HepG2 (cell line): Measurements from ENCODE around the gene ARHGAP5. TPM values are rescaled to one million over a fixed set of nuclear protein-coding genes. Genes with fewer than 3 reads are reported as not detected.

ENCODE experiments used
- ATM ChIP-seq: fragments of 450-650 bp; IDR thresholded peaks from 2 replicates; pipeline ENCODE4 v1.7.1; 2017; ENCODE audit warnings: mild to moderate bottlenecking, borderline replicate concordance
- GPN1 ChIP-seq: sonication (generic); formaldehyde crosslinking; IDR thresholded peaks from 2 replicates; pipeline ENCODE4 v1.5.1; 2020; ENCODE audit warnings: missing genetic modification reagents, borderline replicate concordance
- GZF1 ChIP-seq: sonication (generic); formaldehyde crosslinking; IDR thresholded peaks from 2 replicates; pipeline ENCODE4 v1.5.1; 2020; ENCODE audit warnings: mild to moderate bottlenecking, missing genetic modification reagents
- HDAC6 ChIP-seq: fragments of 200-600 bp; sonication (generic); IDR thresholded peaks from 2 replicates; pipeline ENCODE4 v1.7.0; 2017; ENCODE audit warnings: mild to moderate bottlenecking, antibody characterized with exemption, low read length, low read depth
- HOXA7 ChIP-seq: sonication (generic); formaldehyde crosslinking; IDR thresholded peaks from 2 replicates; pipeline ENCODE4 v1.8.1; 2022; ENCODE audit warnings: mild to moderate bottlenecking, missing genetic modification reagents, moderate library complexity
- NFE2L1 ChIP-seq: sonication (generic); formaldehyde crosslinking; IDR thresholded peaks from 2 replicates; pipeline ENCODE4 v1.4.0; 2020; ENCODE audit warnings: missing genetic modification reagents, mild to moderate bottlenecking, borderline replicate concordance
- NKX3-1 ChIP-seq: sonication (generic); formaldehyde crosslinking; IDR thresholded peaks from 2 replicates; pipeline ENCODE4 v1.5.0; 2020; ENCODE audit warnings: missing genetic modification reagents
- NRL ChIP-seq: sonication (generic); formaldehyde crosslinking; IDR thresholded peaks from 2 replicates; pipeline ENCODE4 v1.5.0; 2020; ENCODE audit warnings: missing genetic modification reagents, mild to moderate bottlenecking, moderate library complexity, borderline replicate concordance
- PHB2 ChIP-seq: fragments of 450-650 bp; IDR thresholded peaks from 2 replicates; pipeline ENCODE4 v1.6.1; 2018; ENCODE audit not compliant: partially characterized antibody
- POLR2AphosphoS2 ChIP-seq: IDR thresholded peaks from 2 replicates; pipeline ENCODE4 v1.6.1; 2011; ENCODE audit warnings: low read depth, low read length, improper control_type of control experiment
- SALL2 ChIP-seq: sonication (generic); formaldehyde crosslinking; IDR thresholded peaks from 2 replicates; pipeline ENCODE4 v1.8.1; 2023; ENCODE audit warnings: mild to moderate bottlenecking, missing genetic modification reagents, inconsistent platforms
- SOX13 ChIP-seq, 3 experiments: fragments of 450-650 bp in 1 of 3; sonication (generic) in 1 of 3; formaldehyde crosslinking in 1 of 3; IDR thresholded peaks in 2 of 3; conservative IDR thresholded peaks in 1 of 3; 2 replicates each; pipeline versions ENCODE4 v1.5.0 to v1.6.1; 2016 to 2020; ENCODE audit warnings: antibody characterized with exemption in 1 of 3, mild to moderate bottlenecking in 1 of 3, missing compliant biosample characterization in 1 of 3, missing genetic modification reagents in 1 of 3, moderate library complexity in 1 of 3
- ZBTB38 ChIP-seq: sonication (generic); formaldehyde crosslinking; IDR thresholded peaks from 2 replicates; pipeline ENCODE4 v1.5.1; 2020; ENCODE audit warnings: mild to moderate bottlenecking, missing genetic modification reagents
- ZFP36 ChIP-seq: fragments of 150-350 bp; IDR thresholded peaks from 2 replicates; pipeline ENCODE4 v1.6.1; 2018; ENCODE audit warnings: borderline replicate concordance, low read length, low read depth; ENCODE audit not compliant: partially characterized antibody
- ZNF20 ChIP-seq: sonication (generic); formaldehyde crosslinking; IDR thresholded peaks from 2 replicates; pipeline ENCODE4 v1.4.0; 2020; ENCODE audit warnings: mild to moderate bottlenecking, moderate library complexity, missing genetic modification reagents
- ZNF234 ChIP-seq: sonication (generic); formaldehyde crosslinking; conservative IDR thresholded peaks from 2 replicates; pipeline ENCODE4 v1.5.1; 2020; ENCODE audit warnings: mild to moderate bottlenecking, missing genetic modification reagents
- ZNF235 ChIP-seq: sonication (generic); formaldehyde crosslinking; IDR thresholded peaks from 2 replicates; pipeline ENCODE4 v1.8.1; 2023; ENCODE audit warnings: mild to moderate bottlenecking, missing genetic modification reagents, borderline replicate concordance
- ZNF24 ChIP-seq: fragments of 450-650 bp; IDR thresholded peaks from 2 replicates; pipeline ENCODE4 v1.6.1; 2017; ENCODE audit warnings: antibody characterized with exemption, mild to moderate bottlenecking
- ZNF737 ChIP-seq: sonication (generic); formaldehyde crosslinking; IDR thresholded peaks from 2 replicates; pipeline ENCODE4 v1.5.0; 2020; ENCODE audit warnings: missing genetic modification reagents, mild to moderate bottlenecking, borderline replicate concordance
- ZNF75D ChIP-seq: sonication (generic); formaldehyde crosslinking; IDR thresholded peaks from 2 replicates; pipeline ENCODE4 v1.8.1; 2023; ENCODE audit warnings: missing genetic modification reagents, mild to moderate bottlenecking, borderline replicate concordance
- polyA plus RNA-seq, 8 experiments: library from polyadenylated mRNA; depleted of rRNA in 3 of 8; stranded (reverse) in 7 of 8; unstranded in 1 of 8; fragments of >200 nt; fragmentation: Illumina TruSeq in 4 of 8; extraction: Trizol in 4 of 8; gene quantifications; 2 replicates each; pipeline versions ENCODE4 v1.2.1 to v1.2.3, GENCODE V29; 2011 to 2016; ENCODE audit warnings: low read depth in 4 of 8, missing spikeins in 1 of 8, mixed read lengths in 1 of 8; ENCODE audit not compliant: insufficient read depth in 1 of 8
- total RNA-seq, 5 experiments: library from RNA; depleted of rRNA; stranded (reverse); fragments of >200 nt; fragmentation: Illumina TruSeq; extraction: Trizol; gene quantifications; 2 replicates each; pipeline ENCODE4 v1.2.3, GENCODE V29; 2016; ENCODE audit warnings: low read depth in 1 of 5
- TF ChIP-seq, protein P1 (sequence below): sonication (generic); formaldehyde crosslinking; IDR thresholded peaks from 2 replicates; pipeline ENCODE4 v1.5.0; 2020; ENCODE audit warnings: mild to moderate bottlenecking, low read depth, missing genetic modification reagents, borderline replicate concordance
- TF ChIP-seq, protein P2 (sequence below): sonication (generic); formaldehyde crosslinking; IDR thresholded peaks from 2 replicates; pipeline ENCODE4 v1.5.0; 2020; ENCODE audit warnings: mild to moderate bottlenecking, missing genetic modification reagents, borderline replicate concordance
- TF ChIP-seq, protein P3 (sequence below): sonication (generic); formaldehyde crosslinking; IDR thresholded peaks from 2 replicates; pipeline ENCODE4 v1.8.0; 2023; ENCODE audit warnings: mild to moderate bottlenecking, missing genetic modification reagents
- TF ChIP-seq, protein P4 (sequence below): sonication (generic); IDR thresholded peaks from 2 replicates; pipeline ENCODE4 v1.6.1; 2016; ENCODE audit warnings: low read depth, borderline replicate concordance

ARHGAP5 gene
- total and polyA plus RNA-seq, 2 of the 13 experiments (the other 11 are each of a cell fraction or from before 2014, with no cell fraction given): 33.7 to 144 TPM

DNA sequence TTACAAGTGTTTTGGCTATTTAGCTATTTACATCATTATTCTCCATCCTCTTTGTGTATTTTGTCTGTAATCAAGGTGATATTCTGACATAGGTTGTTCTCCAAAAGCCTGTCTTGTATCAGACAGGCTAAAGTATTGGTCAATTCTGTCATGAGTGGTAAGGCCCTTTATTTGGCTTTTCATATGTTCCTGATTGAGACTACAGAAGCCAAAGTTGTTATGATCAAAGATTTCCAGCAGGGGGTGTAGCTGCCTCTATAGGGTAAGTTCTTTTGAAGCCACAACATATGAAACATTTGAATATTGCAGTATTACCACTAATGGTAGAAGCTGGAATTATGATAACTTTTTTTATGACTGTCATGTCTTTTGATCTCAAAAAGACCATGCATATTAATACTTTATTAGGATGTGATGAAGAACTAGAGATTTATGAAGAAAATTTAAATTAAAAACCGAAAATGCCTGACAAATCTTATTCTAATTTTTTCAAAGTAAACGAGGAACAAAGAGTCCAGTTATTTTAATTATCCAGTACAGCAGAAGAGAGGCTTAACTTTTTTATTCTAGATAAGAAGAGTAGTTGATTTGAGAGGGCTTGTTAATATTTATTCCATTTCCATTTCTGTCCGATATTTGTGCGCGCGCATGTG, 3.4 kb upstream of the ARHGAP5 start (continued):
- TF ChIP-seq, protein P1, sequence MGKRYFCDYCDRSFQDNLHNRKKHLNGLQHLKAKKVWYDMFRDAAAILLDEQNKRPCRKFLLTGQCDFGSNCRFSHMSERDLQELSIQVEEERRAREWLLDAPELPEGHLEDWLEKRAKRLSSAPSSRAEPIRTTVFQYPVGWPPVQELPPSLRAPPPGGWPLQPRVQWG (CRISPR knock-in tag): no peak
- TF ChIP-seq, protein P2, sequence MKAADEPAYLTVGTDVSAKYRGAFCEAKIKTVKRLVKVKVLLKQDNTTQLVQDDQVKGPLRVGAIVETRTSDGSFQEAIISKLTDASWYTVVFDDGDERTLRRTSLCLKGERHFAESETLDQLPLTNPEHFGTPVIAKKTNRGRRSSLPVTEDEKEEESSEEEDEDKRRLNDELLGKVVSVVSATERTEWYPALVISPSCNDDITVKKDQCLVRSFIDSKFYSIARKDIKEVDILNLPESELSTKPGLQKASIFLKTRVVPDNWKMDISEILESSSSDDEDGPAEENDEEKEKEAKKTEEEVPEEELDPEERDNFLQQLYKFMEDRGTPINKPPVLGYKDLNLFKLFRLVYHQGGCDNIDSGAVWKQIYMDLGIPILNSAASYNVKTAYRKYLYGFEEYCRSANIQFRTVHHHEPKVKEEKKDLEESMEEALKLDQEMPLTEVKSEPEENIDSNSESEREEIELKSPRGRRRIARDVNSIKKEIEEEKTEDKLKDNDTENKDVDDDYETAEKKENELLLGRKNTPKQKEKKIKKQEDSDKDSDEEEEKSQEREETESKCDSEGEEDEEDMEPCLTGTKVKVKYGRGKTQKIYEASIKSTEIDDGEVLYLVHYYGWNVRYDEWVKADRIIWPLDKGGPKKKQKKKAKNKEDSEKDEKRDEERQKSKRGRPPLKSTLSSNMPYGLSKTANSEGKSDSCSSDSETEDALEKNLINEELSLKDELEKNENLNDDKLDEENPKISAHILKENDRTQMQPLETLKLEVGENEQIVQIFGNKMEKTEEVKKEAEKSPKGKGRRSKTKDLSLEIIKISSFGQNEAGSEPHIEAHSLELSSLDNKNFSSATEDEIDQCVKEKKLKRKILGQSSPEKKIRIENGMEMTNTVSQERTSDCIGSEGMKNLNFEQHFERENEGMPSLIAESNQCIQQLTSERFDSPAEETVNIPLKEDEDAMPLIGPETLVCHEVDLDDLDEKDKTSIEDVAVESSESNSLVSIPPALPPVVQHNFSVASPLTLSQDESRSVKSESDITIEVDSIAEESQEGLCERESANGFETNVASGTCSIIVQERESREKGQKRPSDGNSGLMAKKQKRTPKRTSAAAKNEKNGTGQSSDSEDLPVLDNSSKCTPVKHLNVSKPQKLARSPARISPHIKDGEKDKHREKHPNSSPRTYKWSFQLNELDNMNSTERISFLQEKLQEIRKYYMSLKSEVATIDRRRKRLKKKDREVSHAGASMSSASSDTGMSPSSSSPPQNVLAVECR (CRISPR knock-in tag): no peak
- TF ChIP-seq POLR2AphosphoS2 (no peak), ZNF737 (no peak), ZNF75D (CRISPR knock-in tag) (no peak), NFE2L1 (CRISPR knock-in tag) (no peak), GZF1 (CRISPR knock-in tag) (no peak), ZFP36 (peak; percentile 55), PHB2 (no peak), ZNF24 (peak; percentile 73), ZNF235 (CRISPR knock-in tag) (no peak), ATM (no peak), HOXA7 (CRISPR knock-in tag) (no peak), ZNF20 (no peak), ZBTB38 (no peak), NRL (CRISPR knock-in tag) (no peak), SALL2 (CRISPR knock-in tag) (no peak), NKX3-1 (CRISPR knock-in tag) (no peak), HDAC6 (no peak), GPN1 (no peak), ZNF234 (CRISPR knock-in tag) (no peak), SOX13 (IDR thresholded peaks at IDR 0.05) (no peak), SOX13 (CRISPR knock-in tag; conservative IDR thresholded peaks at IDR 0.05 in 1 of 2, IDR thresholded peaks at IDR 0.05 in 1 of 2) (0 out of 4 replicates have a peak, but pooled peaks of 1 of the 2 experiments have one; percentile 6)
- TF ChIP-seq, protein P3, sequence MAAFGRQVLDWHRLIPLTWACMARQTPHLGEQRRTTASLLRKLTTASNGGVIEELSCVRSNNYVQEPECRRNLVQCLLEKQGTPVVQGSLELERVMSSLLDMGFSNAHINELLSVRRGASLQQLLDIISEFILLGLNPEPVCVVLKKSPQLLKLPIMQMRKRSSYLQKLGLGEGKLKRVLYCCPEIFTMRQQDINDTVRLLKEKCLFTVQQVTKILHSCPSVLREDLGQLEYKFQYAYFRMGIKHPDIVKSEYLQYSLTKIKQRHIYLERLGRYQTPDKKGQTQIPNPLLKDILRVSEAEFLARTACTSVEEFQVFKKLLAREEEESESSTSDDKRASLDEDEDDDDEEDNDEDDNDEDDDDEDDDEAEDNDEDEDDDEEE (CRISPR knock-in tag): no peak
- TF ChIP-seq, protein P4, sequence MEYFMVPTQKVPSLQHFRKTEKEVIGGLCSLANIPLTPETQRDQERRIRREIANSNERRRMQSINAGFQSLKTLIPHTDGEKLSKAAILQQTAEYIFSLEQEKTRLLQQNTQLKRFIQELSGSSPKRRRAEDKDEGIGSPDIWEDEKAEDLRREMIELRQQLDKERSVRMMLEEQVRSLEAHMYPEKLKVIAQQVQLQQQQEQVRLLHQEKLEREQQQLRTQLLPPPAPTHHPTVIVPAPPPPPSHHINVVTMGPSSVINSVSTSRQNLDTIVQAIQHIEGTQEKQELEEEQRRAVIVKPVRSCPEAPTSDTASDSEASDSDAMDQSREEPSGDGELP: no peak
